Uterine smooth muscle cell (primary cell): ENCODE measurements around the gene ARL11. TPM values are rescaled to one million over a fixed set of nuclear protein-coding genes. Genes with fewer than 3 reads are reported as not detected.

Experiments
- total RNA-seq: library from RNA; depleted of rRNA; stranded (reverse); fragments of >200 nt; gene quantifications from 2 replicates; pipeline ENCODE4 v1.2.3, GENCODE V29; 2014

ARL11 gene
- total RNA-seq, result not detected in 2 replicates

GRCh38 chr13:49627831-49628652, at the start of gene ARL11:
Gene ARL11, plus strand, starts transcription at chr13:49628507. Its CDS starts 1,941 bp downstream, at chr13:49630448.

DNA sequence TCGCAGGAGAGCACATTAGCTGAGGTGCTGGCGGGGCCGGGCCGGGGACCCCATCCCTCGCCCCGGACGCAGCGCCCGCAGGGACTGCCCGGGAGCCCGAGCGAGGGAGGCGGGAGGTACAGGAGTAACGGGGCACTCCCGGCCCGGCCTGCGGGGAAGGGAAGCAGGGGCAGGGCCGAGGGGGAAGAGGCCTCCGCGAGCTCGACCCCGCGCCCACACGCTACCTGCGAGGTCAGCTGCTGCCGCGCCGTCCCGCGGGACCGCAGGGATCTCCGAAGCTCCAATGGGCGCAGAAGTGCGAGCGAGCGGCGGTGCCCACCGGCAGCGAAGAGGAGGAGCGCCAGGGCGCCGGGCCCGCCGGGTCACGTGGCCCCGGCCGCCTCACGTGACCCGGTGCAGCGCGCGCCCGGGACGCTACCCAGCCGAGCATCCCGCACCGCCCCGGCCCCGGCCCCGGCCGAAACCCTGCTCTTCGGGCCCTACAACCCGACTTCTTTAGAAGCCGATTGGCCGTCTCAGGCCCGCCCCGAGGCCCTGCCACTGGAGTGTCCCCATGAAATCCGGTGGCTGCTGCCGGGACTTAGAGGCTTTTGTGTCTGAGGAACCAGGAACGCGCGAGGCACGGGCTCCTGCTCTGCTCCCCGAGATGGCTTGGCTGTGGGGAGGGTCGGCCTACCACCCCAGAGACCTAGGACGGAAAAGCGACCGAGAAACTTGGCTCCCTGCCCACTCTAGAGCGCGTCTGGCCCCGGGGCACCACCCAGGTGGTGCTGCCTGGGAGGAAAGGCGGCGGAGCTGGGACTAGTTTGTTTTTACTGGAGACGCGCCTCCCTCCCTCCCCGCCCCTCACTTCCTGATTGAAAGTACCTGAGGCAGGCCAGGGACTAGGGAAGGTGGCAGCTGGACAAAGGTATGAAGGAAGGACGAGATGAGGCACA, 42.8 kb upstream of the ARL11 start, which contains the start of gene RCBTB1:
Gene RCBTB1, minus strand, starts transcription at position 339 of the 938 bp plus-strand sequence. CDS start 18,279 bp downstream, outside the sequence.

Other genes starting within 250 kb of the ARL11 start
- 7.0 and 9.4 TPM in 2 replicates for gene CAB39L, start 184.4 kb upstream of the ARL11 start, total RNA-seq
- gene SETDB2, start 184.2 kb upstream of the ARL11 start, total RNA-seq, result 11.7 and 15.1 TPM in 2 replicates
- gene PHF11, start 132.6 kb upstream of the ARL11 start, total RNA-seq, result 13.6 and 19.3 TPM in 2 replicates
- 23.2 and 25.2 TPM in 2 replicates for gene RCBTB1, start 42.9 kb upstream of the ARL11 start, total RNA-seq
- 69.4 and 73.5 TPM in 2 replicates for gene EBPL, start 63.0 kb downstream of the ARL11 start, total RNA-seq
- gene KPNA3, start 164.2 kb downstream of the ARL11 start, total RNA-seq, result 34.9 and 41.3 TPM in 2 replicates